ENCODE data around the gene PALD1. TPM values are rescaled to one million over a fixed set of nuclear protein-coding genes. Genes with fewer than 3 reads are reported as not detected.

PALD1 gene
- polyA plus RNA-seq, 3 donors, result 0.04 to 0.11 TPM; not detected in 1

DNA sequence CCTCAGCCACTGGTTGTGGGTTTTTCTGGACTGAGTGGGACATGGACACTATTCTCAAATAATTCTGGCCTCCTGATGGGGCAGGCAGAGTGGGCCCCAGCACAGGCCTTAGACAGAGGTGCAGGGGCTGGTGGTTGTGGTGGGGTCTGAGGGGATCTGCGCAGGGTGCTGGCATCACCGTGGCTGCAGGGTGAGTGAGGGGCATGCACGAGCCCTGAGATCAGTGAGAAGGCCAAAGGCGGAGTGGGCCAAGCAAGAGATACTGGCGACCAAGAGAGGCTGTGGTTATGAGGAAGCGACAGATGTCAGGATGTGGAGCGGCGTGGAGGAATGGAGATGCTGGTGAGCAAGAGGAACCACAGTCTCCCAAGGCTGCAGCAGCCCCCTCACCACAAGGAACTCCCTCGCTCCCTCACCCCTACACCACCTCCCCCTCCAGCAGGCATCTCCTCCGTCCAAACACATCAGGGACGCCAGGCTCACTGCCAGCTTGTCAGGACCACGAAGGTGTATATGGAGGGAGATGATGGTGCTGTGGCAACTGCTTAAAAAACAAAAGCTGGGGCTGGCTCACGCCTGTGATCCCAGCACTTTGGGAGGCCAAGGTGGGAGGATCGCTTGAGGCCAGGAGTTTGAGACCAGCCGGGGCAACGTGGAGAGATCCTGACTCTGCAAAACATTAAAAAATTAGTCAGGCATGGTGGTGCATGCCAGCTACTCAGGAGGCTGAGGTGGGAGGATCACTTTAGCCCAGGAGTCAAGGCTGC lies 114.4 kb downstream of the PALD1 start:
- Mint-ChIP-seq H3K9me3 (peaks cover 0 to 2% (median 0%) of the 10 kb centered on the region in 7 donors), H3K4me1 (peaks cover 12% of the 10 kb centered on the region), H3K27me3 (ENCODE audit: low read depth in 3 of 3) (peaks cover 3 to 10% (median 9%) of the 10 kb centered on the region in 3 donors), H3K27ac (peak overlapping the region in 1 of 7 donors; percentile 78), H3K36me3 (no peaks in the 10 kb centered on the region), H3K4me3 (peak overlapping the region in 1 of 2 donors; percentile 56)
- Histone ChIP-seq H3K27me3 (ENCODE audit: control insufficient read depth in 2 of 2, insufficient read depth in 2 of 2, low read length in 2 of 2) (no peaks in the 10 kb centered on the region), H3K4me1 (ENCODE audit: control insufficient read depth in 1 of 2, insufficient read depth in 2 of 2, low read length in 2 of 2) (peaks cover 4 to 9% of the 10 kb centered on the region in 2 donors), H3K27ac (ENCODE audit: low read depth in 1 of 2, low read length in 2 of 2) (no peak overlapping the region), H3K36me3 (replicated peaks in 1 of 2; ENCODE audit: control insufficient read depth in 1 of 2, insufficient read depth in 2 of 2, low read length in 2 of 2) (no peaks in the 10 kb centered on the region), H3K9ac (ENCODE audit: insufficient read depth, low read length, poor library complexity, severe bottlenecking) (no peak overlapping the region), H3K4me3 (replicated peaks in 1 of 3; ENCODE audit: low read depth in 2 of 3, low read length in 3 of 3) (no peak overlapping the region), H4K20me1 (ENCODE audit: insufficient read depth, low read length) (no peaks in the 10 kb centered on the region), H3K79me2 (ENCODE audit: insufficient read depth, low read length) (no peaks in the 10 kb centered on the region), H2AFZ (ENCODE audit: insufficient read depth, low read depth, low read length, poor library complexity, severe bottlenecking) (peak overlapping the region; percentile 30), H3K9me3 (replicated peaks in 1 of 2; ENCODE audit: control insufficient read depth in 1 of 2, insufficient read depth in 1 of 2, low read length in 2 of 2) (no peaks in the 10 kb centered on the region), H3K4me2 (replicated peaks; ENCODE audit: extremely low read depth, low read length, poor library complexity, severe bottlenecking) (no peak overlapping the region)
- WGBS (ENCODE audit: insufficient coverage), result 18% methylated on average over 9 of the region's 16 CpGs
- peak in 1 of 3 donors; percentile 23 for DNase-seq
- intact Hi-C loops (cut with micrococcal nuclease), result no loop called here
- TF ChIP-seq, protein P1, sequence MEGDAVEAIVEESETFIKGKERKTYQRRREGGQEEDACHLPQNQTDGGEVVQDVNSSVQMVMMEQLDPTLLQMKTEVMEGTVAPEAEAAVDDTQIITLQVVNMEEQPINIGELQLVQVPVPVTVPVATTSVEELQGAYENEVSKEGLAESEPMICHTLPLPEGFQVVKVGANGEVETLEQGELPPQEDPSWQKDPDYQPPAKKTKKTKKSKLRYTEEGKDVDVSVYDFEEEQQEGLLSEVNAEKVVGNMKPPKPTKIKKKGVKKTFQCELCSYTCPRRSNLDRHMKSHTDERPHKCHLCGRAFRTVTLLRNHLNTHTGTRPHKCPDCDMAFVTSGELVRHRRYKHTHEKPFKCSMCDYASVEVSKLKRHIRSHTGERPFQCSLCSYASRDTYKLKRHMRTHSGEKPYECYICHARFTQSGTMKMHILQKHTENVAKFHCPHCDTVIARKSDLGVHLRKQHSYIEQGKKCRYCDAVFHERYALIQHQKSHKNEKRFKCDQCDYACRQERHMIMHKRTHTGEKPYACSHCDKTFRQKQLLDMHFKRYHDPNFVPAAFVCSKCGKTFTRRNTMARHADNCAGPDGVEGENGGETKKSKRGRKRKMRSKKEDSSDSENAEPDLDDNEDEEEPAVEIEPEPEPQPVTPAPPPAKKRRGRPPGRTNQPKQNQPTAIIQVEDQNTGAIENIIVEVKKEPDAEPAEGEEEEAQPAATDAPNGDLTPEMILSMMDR (IDR thresholded peaks at IDR 0.05), result no peak

DNA sequence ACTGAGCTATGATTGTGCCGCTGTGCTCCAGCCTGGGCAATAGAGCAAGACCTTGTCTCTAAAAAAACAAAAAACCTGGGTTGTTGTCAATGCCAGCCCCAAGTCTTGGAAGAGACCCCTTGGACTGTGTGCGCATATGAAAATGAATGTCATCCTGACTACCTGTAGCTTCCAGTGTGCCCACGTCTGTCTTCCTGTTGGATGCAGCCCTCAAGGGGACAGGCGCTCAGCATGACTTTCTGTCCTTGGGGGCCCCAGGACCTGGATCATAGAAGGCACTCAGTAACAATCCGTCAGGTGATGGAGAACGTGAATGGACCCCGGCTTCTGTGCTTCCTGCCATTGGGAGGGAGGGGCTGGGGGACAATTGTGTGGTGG lies 114.9 kb downstream of the PALD1 start:
- no peak for DNase-seq
- Histone ChIP-seq H3K27me3 (ENCODE audit: control insufficient read depth in 2 of 2, insufficient read depth in 2 of 2, low read length in 2 of 2) (no peaks in the 10 kb centered on the region), H3K9ac (ENCODE audit: insufficient read depth, low read length, poor library complexity, severe bottlenecking) (no peak overlapping the region), H3K79me2 (ENCODE audit: insufficient read depth, low read length) (no peaks in the 10 kb centered on the region), H3K4me3 (replicated peaks in 1 of 3; ENCODE audit: low read depth in 2 of 3, low read length in 3 of 3) (no peak overlapping the region), H3K4me2 (replicated peaks; ENCODE audit: extremely low read depth, low read length, poor library complexity, severe bottlenecking) (no peak overlapping the region), H3K9me3 (replicated peaks in 1 of 2; ENCODE audit: control insufficient read depth in 1 of 2, insufficient read depth in 1 of 2, low read length in 2 of 2) (no peaks in the 10 kb centered on the region), H3K4me1 (ENCODE audit: control insufficient read depth in 1 of 2, insufficient read depth in 2 of 2, low read length in 2 of 2) (peaks cover 4 to 9% of the 10 kb centered on the region in 2 donors), H2AFZ (ENCODE audit: insufficient read depth, low read depth, low read length, poor library complexity, severe bottlenecking) (no peak overlapping the region), H4K20me1 (ENCODE audit: insufficient read depth, low read length) (no peaks in the 10 kb centered on the region), H3K36me3 (replicated peaks in 1 of 2; ENCODE audit: control insufficient read depth in 1 of 2, insufficient read depth in 2 of 2, low read length in 2 of 2) (no peaks in the 10 kb centered on the region), H3K27ac (ENCODE audit: low read depth in 1 of 2, low read length in 2 of 2) (no peak overlapping the region)
- 92% methylated on average over 7 of the region's 7 CpGs for whole genome bisulfite sequencing (ENCODE audit: insufficient coverage)
- TF ChIP-seq, protein P1 (IDR thresholded peaks at IDR 0.05), result no peak
- peaks cover 0 to 2% (median 0%) of the 10 kb centered on the region in 7 donors for H3K9me3 Mint-ChIP-seq
- H3K36me3 Mint-ChIP-seq, result no peaks in the 10 kb centered on the region
- no peak overlapping the region for H3K27ac Mint-ChIP-seq
- no peak overlapping the region for H3K4me3 Mint-ChIP-seq
- intact Hi-C loops (cut with micrococcal nuclease), result no loop called here
- peaks cover 12% of the 10 kb centered on the region for H3K4me1 Mint-ChIP-seq
- H3K27me3 Mint-ChIP-seq (ENCODE audit: low read depth in 3 of 3), result peaks cover 3 to 10% (median 6%) of the 10 kb centered on the region in 3 donors
